HG03571 (cell line): Measurements from ENCODE around the gene TXNRD1.

Experiments
- ATAC-seq: cut with Tn5 transposase; IDR thresholded peaks from one replicate; pipeline ENCODE4 v1.9.1; 2021; ENCODE audit not compliant: unreplicated experiment

TXNRD1 gene

DNA sequence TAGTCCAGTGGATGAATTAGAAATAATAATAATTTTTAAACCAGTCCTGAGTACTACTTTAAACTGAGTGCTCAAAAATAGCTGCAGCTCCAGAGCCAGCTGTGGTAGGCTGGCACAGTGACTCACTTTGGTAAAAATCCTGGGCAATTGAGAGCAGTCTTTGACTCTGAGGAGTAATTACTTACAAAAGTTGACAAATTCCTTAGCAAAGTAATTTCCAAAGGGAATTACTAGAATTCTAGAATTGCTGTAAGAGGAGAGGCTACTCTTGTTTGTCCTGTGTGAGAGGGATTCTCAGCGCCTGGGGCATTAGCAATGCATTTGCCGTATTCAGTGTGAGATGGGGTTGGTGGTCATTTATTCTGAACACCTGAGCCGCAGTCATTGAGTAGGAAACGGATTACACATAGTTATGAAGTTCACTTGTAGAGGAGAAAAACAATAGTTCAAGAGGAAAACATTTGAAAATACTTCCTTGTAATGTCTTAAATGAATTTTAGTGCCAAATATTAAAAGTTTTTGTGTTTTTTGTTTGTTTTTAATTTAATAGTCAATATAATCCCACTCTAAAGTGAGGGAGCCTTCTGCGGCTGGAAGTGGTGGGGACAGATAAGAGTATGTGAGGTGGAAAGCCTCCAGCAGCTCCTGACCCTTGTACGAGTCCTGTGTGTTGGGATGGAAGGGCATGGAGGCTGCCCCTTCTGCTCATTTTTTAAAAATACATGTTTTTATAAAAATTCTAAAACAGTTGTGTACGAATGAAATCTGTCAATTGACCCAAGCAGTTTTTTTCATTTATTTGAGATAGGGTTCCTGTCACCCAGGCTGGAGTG is 129.9 kb downstream of the TXNRD1 start:
- no peak for ATAC-seq

DNA sequence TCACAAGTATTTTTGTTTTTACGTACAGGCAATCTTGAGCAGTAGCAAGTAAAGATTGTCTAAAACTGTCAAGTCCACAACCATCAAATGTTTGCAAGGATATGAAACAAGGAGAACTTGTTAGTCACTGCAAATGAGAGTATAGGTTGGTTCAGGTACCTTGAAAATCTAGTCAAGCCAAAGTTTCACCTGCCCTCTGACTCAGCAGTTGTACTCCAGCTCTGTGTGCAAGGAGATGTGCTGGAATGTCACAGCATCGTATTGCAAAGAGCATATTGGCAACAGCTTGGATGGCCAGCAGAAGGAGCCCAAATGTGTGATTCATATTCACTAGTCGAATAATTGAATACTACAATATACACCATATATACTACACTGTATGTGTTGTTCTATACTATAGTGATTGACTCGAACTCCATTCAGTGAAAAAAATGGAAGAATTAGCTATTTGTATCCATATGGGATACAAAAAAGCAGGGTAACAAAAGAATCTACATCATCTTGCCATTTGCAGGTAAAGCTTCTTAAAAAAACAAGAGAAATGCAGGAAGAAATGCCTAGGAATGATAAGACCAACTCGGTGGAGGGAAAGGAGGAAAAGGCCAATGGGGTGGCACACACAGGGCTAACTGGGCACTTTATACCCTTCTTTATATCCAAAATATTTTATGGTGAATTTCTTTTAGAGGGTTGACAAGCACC is 131.9 kb downstream of the TXNRD1 start:
- ATAC-seq: no peak

DNA sequence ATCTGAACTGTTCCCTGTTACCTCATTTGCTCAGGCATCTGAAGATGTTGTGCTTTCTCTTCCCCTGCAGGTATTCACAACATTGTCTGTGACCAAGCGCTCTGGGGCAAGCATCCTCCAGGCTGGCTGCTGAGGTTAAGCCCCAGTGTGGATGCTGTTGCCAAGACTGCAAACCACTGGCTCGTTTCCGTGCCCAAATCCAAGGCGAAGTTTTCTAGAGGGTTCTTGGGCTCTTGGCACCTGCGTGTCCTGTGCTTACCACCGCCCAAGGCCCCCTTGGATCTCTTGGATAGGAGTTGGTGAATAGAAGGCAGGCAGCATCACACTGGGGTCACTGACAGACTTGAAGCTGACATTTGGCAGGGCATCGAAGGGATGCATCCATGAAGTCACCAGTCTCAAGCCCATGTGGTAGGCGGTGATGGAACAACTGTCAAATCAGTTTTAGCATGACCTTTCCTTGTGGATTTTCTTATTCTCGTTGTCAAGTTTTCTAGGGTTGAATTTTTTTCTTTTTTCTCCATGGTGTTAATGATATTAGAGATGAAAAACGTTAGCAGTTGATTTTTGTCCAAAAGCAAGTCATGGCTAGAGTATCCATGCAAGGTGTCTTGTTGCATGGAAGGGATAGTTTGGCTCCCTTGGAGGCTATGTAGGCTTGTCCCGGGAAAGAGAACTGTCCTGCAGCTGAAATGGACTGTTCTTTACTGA is 132.9 kb downstream of the TXNRD1 start:
- ATAC-seq: no peak

DNA sequence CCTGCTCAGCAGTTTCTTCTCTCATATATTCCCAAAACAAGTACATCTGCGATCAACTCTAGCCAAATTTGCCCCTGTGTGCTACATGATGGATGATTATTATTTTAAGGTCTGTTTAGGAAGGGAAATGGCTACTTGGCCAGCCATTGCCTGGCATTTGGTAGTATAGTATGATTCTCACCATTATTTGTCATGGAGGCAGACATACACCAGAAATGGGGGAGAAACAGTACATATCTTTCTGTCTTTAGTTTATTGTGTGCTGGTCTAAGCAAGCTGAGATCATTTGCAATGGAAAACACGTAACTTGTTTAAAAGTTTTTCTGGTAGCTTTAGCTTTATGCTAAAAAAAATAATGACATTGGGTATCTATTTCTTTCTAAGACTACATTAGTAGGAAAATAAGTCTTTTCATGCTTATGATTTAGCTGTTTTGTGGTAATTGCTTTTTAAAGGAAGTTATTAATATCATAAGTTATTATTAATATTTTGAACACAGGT is 133.5 kb downstream of the TXNRD1 start:
- ATAC-seq: no peak

DNA sequence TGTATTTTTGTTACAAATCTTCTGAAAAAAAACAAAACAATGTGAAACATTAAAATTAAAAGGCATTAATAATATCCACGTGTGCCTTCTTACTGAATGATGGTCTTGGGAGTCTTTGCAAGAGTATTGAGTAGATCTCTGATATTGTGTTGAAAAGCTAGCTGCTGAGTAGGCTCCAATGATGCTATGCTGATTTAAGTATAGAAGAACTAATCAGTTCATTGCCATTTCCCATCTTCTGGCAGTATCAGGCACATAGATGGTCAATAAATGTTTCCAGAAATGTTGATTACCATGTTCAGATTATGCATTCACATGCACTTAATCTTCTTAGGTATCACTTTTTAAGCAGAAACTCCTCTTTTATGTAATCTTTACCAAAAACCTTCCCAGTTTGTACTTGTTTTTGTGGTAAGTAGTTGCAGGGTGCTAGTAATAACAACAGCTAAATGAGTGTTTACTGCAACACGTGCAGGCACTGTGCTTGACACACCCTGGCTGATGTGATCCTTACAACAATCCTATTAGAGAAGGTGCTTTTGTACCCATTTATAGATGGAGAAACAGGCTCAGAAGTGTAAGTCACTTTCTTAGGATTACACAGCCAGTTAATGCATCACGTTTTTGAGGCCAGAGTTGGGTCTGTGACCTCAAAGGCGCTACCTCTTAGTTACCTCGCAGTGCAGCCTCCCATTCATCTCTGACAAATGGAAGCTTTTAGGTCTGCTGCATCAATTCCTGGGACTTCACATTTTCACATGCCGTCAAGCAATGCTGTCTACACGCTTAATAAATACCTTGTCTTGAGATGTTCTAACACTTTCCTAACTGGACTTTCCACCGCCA is 134.9 kb downstream of the TXNRD1 start:
- no peak for ATAC-seq

DNA sequence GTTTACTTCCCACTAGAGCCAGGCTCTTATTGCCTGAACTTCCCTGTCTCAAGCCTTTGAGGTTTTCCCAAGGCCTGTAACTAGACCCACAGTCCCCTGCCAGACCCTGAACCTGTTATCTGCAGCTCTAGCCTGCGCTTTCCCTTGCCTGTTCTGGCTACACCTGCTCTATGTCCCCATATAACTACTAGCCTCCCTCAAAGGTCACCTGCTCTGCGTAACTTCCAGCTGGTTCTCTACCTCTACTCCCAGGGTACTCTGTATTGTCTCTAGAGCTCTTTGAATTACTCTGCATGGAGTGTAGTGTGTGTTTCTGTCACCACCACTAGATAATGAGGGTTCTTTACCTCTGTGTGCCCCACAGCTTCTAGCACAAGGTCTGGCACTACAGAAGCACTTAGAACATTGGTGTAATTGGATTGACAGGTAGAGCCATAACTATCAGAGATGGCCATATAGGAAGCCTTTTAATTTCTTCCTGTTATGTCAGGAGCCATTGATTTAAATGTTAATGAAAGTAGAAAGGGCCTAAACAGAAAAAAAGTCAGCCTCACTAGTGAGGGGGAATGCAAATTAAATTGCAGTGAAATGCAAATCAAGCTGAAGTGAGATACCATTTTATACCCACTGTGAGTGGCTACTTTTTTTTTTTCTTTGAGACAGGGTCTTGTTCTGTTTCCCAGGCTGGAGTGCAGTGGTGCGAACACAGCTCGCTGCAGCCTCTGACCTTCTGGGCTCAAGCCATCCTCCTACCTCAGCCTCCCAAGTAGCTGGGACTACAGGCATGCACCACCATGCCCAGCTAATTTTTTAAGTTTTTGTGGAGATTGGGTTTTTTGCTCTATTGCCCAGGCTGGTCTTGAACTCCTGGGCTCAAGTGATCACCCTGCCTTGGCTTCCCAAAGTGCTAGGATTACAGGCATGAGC is 135.7 kb downstream of the TXNRD1 start:
- ATAC-seq: no peak

DNA sequence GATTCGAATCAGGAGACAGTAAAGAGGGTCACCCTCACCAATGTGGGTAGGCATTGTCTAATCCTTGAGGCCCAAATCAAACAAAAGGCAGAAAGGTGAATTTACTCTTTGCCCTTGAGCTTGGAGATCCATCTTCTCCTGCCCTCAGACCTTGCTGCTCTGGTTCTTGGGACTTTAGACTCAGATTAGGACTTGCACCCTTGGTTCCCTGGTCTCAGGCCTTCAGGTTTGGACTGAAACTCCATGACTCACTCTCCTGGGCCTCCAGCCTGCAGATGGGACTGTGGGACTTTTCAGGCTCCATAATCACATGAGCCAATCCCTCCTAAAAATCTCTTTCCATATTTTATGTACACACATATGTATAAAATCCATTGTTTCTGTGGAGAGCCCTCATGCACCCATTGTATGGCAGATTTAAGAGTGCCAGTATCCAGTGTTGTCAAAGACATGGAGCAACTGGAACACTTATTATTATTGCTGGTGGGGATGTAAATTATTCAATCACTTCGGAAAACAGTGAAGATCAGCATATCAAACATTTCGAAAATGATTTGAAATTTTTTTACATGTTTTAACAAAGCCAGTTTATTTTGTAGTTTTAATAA is 136.6 kb downstream of the TXNRD1 start:
- ATAC-seq: no peak

DNA sequence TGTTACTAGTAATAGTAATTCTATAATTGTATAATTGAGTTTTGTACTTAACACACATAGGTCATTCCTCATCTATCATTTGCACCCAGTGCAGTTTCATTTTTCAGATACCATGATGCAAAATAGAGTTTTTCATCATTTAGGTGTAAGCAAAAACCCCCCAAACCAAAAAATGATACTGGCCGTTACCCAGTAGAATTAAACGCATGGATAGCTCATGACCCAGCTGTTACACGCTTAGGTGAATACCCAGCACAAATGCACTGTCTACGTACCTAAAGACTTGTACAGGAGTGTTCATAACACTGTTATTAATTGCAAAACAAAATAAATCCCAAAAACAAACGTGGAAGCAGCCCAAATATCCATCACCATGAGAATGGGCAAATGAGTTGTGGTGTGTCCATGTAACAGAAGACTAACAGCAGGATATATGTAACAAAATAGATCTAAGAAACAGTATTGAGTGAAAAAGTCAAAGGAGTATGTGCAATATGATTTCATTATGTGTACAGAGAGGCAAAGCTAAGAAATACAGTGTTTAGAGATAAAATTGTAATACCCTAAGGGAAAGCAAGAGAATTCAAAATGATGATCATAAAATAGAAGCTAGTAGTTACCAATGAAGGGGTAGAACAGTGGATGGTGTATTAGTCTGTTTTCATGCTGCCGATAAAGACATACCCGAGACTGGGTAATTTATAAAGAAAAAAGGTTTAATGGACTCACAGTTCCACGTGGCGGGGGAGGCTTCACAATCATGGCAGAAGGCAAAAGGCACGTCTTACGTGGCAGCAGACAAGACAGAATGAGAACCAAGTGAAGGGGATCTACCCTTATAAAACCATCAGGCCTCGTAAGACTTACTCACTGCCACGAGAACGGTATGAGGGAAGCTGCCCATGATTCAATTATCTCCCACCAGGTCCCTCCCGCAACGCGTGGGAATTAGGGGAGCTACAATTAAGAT is 137.7 kb downstream of the TXNRD1 start:
- ATAC-seq: no peak

DNA sequence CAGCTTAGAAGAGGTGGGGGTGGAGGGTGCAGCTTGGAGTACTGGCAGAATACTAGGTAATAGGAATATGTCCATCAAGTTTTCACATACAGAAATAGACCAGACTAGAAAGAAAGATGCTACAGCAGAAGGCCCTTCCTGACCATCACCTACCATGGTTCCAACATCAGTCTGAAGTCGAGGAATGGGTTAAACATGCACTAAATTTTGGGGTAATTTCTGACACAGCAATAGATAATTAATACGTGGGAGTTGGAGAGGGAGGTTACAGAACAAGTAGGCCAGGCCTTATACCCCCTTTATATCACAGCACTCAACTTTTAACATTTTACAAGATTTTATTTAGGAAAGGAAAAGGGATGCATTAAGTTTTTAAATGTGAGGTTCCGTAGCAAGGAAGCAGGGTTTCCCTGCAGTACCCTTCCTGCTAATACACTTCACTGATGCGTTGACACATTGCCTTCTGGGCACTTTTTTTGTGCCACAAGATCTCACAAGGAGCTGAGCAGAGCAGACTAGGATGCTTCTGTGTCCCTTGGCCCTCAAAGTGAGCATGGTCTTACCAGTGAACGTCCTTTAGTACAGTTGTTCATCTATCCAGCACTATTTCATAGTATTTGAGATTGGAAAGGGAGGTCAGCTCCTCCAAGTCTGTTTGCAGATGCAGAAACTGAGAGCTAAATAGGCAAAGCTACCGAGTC is 138.7 kb downstream of the TXNRD1 start:
- no peak for ATAC-seq

DNA sequence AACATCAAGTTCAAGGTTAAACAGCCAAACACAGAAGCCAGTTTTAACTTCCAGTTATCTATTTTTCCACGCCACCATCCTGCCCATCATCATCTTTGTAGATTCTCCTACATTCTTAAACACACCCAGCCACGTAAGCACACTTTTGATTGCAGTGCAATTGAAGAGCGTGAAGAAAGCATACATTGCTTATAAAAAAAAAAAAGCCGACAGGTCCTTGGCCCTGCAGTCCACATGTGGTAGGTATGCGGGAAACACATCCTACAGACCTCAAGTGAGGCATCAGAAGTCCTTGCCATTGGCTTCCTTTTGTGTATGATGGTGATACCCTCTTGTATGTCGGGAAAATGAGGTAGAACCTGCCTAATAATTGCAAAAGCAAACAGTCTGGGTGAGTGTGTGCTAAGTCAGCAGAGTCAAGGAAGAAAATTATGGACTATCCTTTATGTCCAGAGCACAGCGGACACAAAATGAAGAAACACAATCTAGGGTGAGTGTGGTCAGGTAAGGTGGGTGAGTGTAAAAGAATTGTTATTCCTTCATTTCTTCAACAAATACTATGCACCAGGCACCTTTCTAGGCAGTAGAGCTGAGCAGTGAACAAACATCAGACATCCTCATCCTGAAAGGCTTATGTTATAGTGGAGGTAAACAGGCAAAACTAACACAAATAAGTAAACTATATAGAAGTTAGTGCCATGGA is 139.4 kb downstream of the TXNRD1 start:
- ATAC-seq: no peak

DNA sequence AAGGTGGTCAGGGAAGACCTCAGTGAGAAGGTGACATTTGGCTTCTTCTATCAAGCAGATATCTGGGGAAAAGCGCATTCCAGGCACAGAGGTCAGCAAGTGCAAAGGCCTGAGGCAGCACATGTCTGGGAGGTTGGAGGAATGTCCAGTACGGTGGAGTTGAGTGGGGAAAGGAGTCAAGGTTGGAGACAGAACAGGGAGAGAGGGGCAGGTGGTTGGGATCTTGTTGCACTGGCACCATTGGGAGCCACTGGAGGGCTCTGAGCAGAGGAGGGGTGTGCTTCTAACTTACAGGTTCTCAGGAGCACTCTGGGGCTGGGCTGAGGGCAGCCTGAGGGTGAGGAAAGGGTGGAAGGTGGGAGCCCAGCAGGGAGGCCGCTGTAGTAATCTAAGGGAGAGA is 140.1 kb downstream of the TXNRD1 start:
- ATAC-seq: no peak

DNA sequence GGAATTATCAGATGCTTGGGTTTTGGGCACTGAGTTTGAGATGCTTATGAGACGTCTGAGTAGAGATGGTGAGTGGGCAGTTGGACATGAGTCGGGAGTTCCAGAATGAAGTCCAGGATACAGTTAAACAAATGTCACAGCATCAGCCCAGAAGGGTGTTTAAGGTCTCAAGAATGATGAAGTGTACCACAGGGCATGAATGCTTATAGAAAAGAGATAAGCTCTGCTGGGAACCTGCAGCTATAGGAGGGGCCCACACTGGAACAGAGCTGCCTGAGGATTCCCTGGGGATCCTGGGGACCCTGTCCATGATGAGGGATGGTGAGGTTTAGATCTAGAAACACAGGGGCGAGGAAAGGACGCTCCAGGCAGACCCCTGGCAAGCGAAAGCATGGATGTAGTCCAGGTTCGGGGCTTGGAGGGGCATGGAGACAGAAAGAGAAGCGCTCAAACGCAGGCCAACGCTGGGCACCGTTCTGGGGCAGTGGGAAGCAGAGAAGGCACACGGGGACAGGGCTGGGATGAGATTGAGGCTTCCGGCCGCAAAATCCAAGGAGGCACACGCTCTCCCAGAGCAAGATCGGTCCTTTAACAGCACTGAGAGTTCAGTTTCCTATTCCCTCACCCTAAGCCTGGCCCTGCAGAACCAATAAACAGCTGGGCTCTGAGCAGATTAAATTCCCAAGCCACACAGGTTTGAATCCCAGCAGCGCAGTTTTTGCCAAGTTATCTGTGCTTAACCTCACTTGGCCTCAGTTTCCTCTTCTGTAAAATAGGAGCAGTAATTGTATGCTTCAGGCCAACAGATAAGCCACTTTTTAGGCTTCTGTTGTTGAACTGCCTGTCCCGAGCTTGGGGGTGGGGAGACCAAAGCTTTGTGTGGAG is 140.9 kb downstream of the TXNRD1 start:
- no peak for ATAC-seq

DNA sequence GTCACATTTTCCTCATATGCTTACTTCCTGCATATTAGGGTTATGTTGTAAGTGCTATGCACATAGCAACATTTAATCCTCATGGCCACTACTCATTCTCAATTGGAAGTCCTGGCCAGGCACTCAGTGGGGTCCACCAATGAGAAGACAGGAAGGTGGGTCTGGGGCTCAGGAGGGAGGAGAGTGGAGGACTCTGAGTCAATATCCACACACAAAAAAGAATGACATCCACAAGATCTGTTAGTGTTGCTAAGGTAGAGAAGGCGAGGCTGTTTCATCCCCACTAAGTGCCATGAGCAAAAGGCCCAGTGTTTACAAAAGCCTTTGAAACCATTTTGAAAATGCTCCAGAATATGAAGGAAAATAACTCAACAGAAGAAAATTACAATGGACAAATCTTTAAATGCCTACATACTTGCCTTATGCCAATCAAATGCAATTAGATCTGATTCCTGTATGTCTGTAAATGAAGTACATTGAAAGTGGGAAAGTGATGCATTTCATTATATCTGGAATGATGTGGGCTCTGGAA is 141.9 kb downstream of the TXNRD1 start:
- ATAC-seq: no peak

DNA sequence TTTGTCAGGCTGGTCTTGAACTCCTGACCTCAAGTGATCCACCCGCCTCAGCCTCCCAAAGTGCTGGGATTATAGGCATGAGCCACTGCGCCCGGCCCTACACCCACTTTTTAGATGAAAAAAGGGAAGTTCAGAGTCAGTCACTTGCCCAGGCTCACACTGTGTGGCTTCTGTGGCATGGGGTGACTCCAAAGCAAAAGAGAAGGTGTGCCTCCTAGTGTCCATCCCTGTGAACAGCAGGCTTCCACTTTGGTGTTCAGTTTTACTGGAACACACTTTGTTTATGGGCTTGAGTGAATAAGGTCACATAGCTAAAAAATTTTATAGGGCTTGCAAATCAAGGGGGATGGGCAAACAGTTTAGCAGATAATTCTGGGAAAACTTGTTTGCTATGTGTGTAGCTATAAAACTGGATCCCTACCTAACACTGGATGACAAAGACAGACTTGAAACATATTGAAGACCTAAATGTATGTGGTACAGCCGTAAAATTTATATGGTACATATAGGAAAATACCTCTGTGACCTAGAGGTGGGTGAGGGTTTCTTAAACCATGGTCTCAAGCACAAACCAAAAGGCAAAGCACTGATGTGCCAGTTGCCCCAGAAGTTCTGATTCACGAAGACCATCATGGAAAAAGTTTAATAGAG is 142.9 kb downstream of the TXNRD1 start:
- no peak for ATAC-seq

DNA sequence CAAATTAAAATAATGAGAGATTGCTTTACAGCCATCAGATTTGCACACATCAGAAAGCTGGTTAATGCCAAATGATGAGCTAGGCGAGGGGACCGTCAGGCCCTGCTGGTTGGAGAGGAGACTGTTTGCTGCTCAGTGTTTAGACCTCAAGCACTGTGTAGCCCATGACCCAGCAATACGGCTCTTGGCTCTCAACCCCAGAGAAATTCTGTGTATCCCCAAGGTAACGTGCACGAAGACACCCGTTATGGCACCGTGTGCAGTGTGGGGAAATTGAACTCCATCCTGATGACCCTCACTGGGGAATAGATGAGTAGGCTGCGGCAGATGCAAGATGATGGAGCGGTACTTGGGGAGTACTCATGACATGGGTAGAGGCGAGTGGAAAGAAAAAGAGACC is 143.6 kb downstream of the TXNRD1 start:
- ATAC-seq: no peak
